Neutrophil (primary cell): ENCODE measurements around the gene C5AR1.
"Not testable (repeated sequence)": the region's sequence is repeated elsewhere in the genome, so short reads cannot be mapped to it uniquely, and the experiment has no call there.

Experiments
- H3K27ac ChIP-seq: fragments of 200-600 bp; sonication (generic); 2 replicates; pipeline ENCODE4 v1.5.1; 2016; ENCODE audit warnings: mild to moderate bottlenecking, moderate library complexity
- H3K27me3 ChIP-seq: fragments of 200-600 bp; sonication (generic); 2 replicates; pipeline ENCODE4 v1.6.0; 2016; ENCODE audit warnings: mild to moderate bottlenecking
- H3K36me3 ChIP-seq: fragments of 200-600 bp; sonication (generic); 2 replicates; pipeline ENCODE4 v1.5.1; 2017
- H3K4me1 ChIP-seq, 2 experiments: fragments of 200-600 bp in 1 of 2; sonication (generic) in 1 of 2; 1 replicate in 1 of 2; 2 replicates in 1 of 2; pipeline versions ENCODE4 v1.5.1 to v1.6.1; 2013 to 2016; ENCODE audit warnings: low read depth in 1 of 2, low read length in 1 of 2, mild to moderate bottlenecking in 1 of 2, moderate library complexity in 1 of 2; ENCODE audit not compliant: control insufficient read depth in 1 of 2, insufficient read depth in 1 of 2
- H3K4me3 ChIP-seq, 2 experiments: fragments of 200-600 bp in 1 of 2; sonication (generic) in 1 of 2; 1 replicate in 1 of 2; 2 replicates in 1 of 2; pipeline ENCODE4 v1.5.1; 2013 to 2016; ENCODE audit warnings: low read depth in 1 of 2, low read length in 1 of 2, mild to moderate bottlenecking in 1 of 2, moderate library complexity in 1 of 2
- H3K9me3 ChIP-seq: fragments of 200-600 bp; sonication (generic); 2 replicates; pipeline ENCODE4 v1.5.1; 2016
- CTCF ChIP-seq: fragments of 200-600 bp; sonication (generic); IDR thresholded peaks from 2 replicates; pipeline ENCODE4 v1.5.1; 2016; ENCODE audit warnings: antibody characterized with exemption

C5AR1 gene

GRCh38 chr19:47296036-47296435, 13.6 kb upstream of the C5AR1 start:
- peak; percentile 79 for TF ChIP-seq CTCF
- no peaks in the 10 kb centered on the region for H3K36me3 ChIP-seq
- peaks cover 17 to 40% of the 10 kb centered on the region in 2 experiments for H3K4me1 ChIP-seq
- H3K4me3 ChIP-seq: no peak overlapping the region
- peak overlapping the region; percentile 55 for H3K27ac ChIP-seq
- no peaks in the 10 kb centered on the region for H3K27me3 ChIP-seq
- H3K9me3 ChIP-seq: no peaks in the 10 kb centered on the region

- H3K9me3 ChIP-seq, H3K27me3 ChIP-seq: not testable (repeated sequence)
- H3K27ac ChIP-seq: peak overlapping the region; percentile 92
These were observed 8.8 kb upstream of the C5AR1 start for GRCh38 chr19:47300867-47301266.

GRCh38 chr19:47302249-47302648, 7.4 kb upstream of the C5AR1 start:
- no peak for TF ChIP-seq CTCF
- H3K27me3 ChIP-seq: no peaks in the 10 kb centered on the region
- H3K27ac ChIP-seq: peak overlapping the region; percentile 92
- H3K4me3 ChIP-seq: peak overlapping the region in 1 of 2 experiments; percentile 24
- H3K4me1 ChIP-seq: peaks cover 52 to 57% of the 10 kb centered on the region in 2 experiments
- H3K36me3 ChIP-seq: no peaks in the 10 kb centered on the region
- no peaks in the 10 kb centered on the region for H3K9me3 ChIP-seq

More at GRCh38 chr19:47300867-47301266, 8.8 kb upstream of the C5AR1 start:
- H3K4me1 ChIP-seq: peaks cover 49 to 57% of the 10 kb centered on the region in 2 experiments
- not testable (repeated sequence) for H3K36me3 ChIP-seq, H3K4me3 ChIP-seq

GRCh38 chr19:47303966-47304365, 5.7 kb upstream of the C5AR1 start:
- no peak for TF ChIP-seq CTCF
- peak overlapping the region; percentile 11 for H3K27ac ChIP-seq
- H3K4me1 ChIP-seq: peaks cover 69 to 73% of the 10 kb centered on the region in 2 experiments
- no peaks in the 10 kb centered on the region for H3K36me3 ChIP-seq
- H3K27me3 ChIP-seq: no peaks in the 10 kb centered on the region
- no peak overlapping the region for H3K4me3 ChIP-seq
- no peaks in the 10 kb centered on the region for H3K9me3 ChIP-seq

- Histone ChIP-seq H3K4me3 (no peak overlapping the region), H3K27me3 (no peaks in the 10 kb centered on the region), H3K9me3 (no peaks in the 10 kb centered on the region), H3K4me1 (peaks cover 68 to 70% of the 10 kb centered on the region in 2 experiments), H3K36me3 (no peaks in the 10 kb centered on the region), H3K27ac (peak overlapping the region; percentile 48)
- peak; percentile 96 for TF ChIP-seq CTCF
These were observed 4.3 kb upstream of the C5AR1 start for GRCh38 chr19:47305309-47305751.

GRCh38 chr19:47306303-47306702, 3.4 kb upstream of the C5AR1 start:
- TF ChIP-seq CTCF: no peak
- Histone ChIP-seq H3K27me3 (no peaks in the 10 kb centered on the region), H3K36me3 (peaks cover 3% of the 10 kb centered on the region), H3K9me3 (no peaks in the 10 kb centered on the region), H3K4me3 (no peak overlapping the region), H3K4me1 (peaks cover 60 to 67% of the 10 kb centered on the region in 2 experiments), H3K27ac (no peak overlapping the region)
